NCI-H146 (cell line): ENCODE measurements around the gene NUBPL.
"Not testable (repeated sequence)": the region's sequence is repeated elsewhere in the genome, so short reads cannot be mapped to it uniquely, and the experiment has no call there.

Experiments
- DNase-seq: peaks from one replicate; lab custom pipeline; 2025; lab: John Stamatoyannopoulos, UW

Gene NUBPL

GRCh38 chr14:31740688-31741087 is 179.5 kb downstream of the NUBPL start:
- no peak for DNase-seq

GRCh38 chr14:31745741-31746140 is 184.5 kb downstream of the NUBPL start:
- no peak for DNase-seq

GRCh38 chr14:31746326-31746725 is 185.1 kb downstream of the NUBPL start:
- no peak for DNase-seq

GRCh38 chr14:31749275-31749674 is 188.1 kb downstream of the NUBPL start:
- DNase-seq: no peak

- not testable (repeated sequence) for DNase-seq
Observed at GRCh38 chr14:31751047-31751446, 189.8 kb downstream of the NUBPL start.

GRCh38 chr14:31752867-31753661 is 191.9 kb downstream of the NUBPL start:
- no peak for DNase-seq

GRCh38 chr14:31758941-31759340 is 197.7 kb downstream of the NUBPL start:
- DNase-seq: no peak

- no peak for DNase-seq
Observed at GRCh38 chr14:31760277-31760676, 199.1 kb downstream of the NUBPL start.

GRCh38 chr14:31761325-31761724 is 200.1 kb downstream of the NUBPL start:
- DNase-seq: no peak

- no peak for DNase-seq
Observed at GRCh38 chr14:31763041-31763440, 201.8 kb downstream of the NUBPL start.

- DNase-seq: no peak
Observed at GRCh38 chr14:31766315-31766892, 205.2 kb downstream of the NUBPL start.

GRCh38 chr14:31768355-31768754 is 207.2 kb downstream of the NUBPL start:
- no peak for DNase-seq

GRCh38 chr14:31770271-31770670 is 209.1 kb downstream of the NUBPL start:
- DNase-seq: no peak

GRCh38 chr14:31774567-31774966 is 213.4 kb downstream of the NUBPL start:
- DNase-seq: no peak

GRCh38 chr14:31777312-31777711 is 216.1 kb downstream of the NUBPL start:
- no peak for DNase-seq

- DNase-seq: no peak
Observed at GRCh38 chr14:31781578-31781977, 220.4 kb downstream of the NUBPL start.

- no peak for DNase-seq
Observed at GRCh38 chr14:31785574-31785973, 224.4 kb downstream of the NUBPL start.

- no peak for DNase-seq
Observed at GRCh38 chr14:31787377-31787776, 226.2 kb downstream of the NUBPL start.

GRCh38 chr14:31788340-31788739 is 227.1 kb downstream of the NUBPL start:
- no peak for DNase-seq

GRCh38 chr14:31792726-31793125 is 231.5 kb downstream of the NUBPL start:
- no peak for DNase-seq

- not testable (repeated sequence) for DNase-seq
Observed at GRCh38 chr14:31797946-31798345, 236.7 kb downstream of the NUBPL start.

- DNase-seq: no peak
Observed at GRCh38 chr14:31802838-31803237, 241.6 kb downstream of the NUBPL start.

- no peak for DNase-seq
Observed at GRCh38 chr14:31806249-31806648, 245.0 kb downstream of the NUBPL start.
